GDM1 (cell line): ENCODE data around the gene OR8B3.

ENCODE experiments used
- DNase-seq: peaks from one replicate; lab custom pipeline; 2025; lab: John Stamatoyannopoulos, UW

Gene OR8B3

DNA sequence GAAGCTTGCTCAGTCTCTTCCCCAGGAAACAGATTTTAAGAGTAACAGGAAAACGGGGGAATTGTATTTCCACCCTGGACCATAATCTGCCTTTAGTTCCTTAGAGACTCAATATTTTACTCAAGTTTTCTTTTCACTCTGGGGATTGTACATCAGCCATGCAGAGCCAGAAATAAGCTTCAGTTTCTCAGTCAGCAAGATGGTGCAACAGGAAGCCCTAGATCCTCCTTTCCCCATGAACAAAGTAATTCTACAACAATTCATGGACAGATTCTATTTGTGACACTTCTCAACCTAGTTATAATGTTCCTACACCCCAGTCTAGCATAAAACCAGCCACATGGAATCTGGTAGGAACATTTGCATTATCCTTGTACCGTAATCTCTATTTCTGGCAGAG, 39.3 kb downstream of the OR8B3 start:
- DNase-seq = no peak

DNA sequence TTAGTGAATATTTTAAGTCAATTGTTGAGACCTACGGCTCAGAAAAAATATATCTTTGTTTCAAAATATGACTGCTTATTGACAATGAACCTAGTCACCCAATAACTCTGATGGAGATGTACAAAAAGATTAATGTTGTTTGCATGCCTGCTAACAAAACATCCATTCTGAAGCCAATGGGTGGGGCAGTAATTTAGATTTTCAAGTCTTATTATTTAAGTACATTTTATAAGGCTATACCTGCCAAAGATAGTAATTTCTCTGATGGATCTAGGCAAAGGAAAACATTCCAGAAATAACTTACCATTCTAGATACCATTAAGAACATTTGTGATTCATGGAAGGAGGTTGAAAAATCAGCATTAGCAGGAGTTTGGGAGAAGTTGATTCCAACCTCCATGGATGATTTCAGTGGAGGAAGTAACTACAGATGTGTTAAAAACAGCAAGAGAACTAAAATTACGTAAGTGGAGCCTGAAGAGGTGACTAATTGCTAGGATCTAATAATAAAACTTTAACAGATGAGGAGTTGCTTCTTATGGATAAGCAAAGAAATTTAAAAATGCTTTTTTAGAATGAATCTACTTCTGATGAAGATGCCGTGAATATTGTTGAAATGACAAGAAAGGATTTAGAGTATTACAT, 52.4 kb downstream of the OR8B3 start:
- no peak for DNase-seq
